Activated CD4-positive, alpha-beta T cell treated with anti-CD3 and anti-CD28 coated beads for 36 hours (primary cell): ENCODE measurements around the gene BLOC1S4. TPM values are rescaled to one million over a fixed set of nuclear protein-coding genes. Genes with fewer than 3 reads are reported as not detected.

Experiments used
- ATAC-seq: fragments of 200-7000 bp; cut with Tn5 transposase; one replicate; pipeline ENCODE4 v1.10.0; 2021; ENCODE audit warnings: mild to moderate bottlenecking, moderate library complexity
- CTCF ChIA-PET: fragments of 350-600 bp; sonication (Branson Sonifier 250); formaldehyde crosslinking; loops from one replicate; lab custom pipeline; 2021; ENCODE audit warnings: antibody characterized with exemption; lab: Charles Lee
- POLR2A ChIA-PET: fragments of 350-600 bp; sonication (Branson Sonifier 250); formaldehyde crosslinking; loops from one replicate; lab custom pipeline; 2021; ENCODE audit warnings: antibody characterized with exemption, inconsistent platforms; lab: Charles Lee
- DNase-seq: peaks from one replicate; pipeline ENCODE4 v3.0.0-alpha.2; 2020
- H3K27ac Mint-ChIP-seq: one replicate; pipeline ENCODE4 v1.8.0; 2021; ENCODE audit warnings: mixed read lengths
- H3K27me3 Mint-ChIP-seq: one replicate; pipeline ENCODE4 v1.8.0; 2021; ENCODE audit warnings: mixed read lengths
- H3K36me3 Mint-ChIP-seq: one replicate; pipeline ENCODE4 v1.8.0; 2021; ENCODE audit warnings: low read depth, mixed read lengths
- H3K4me1 Mint-ChIP-seq: one replicate; pipeline ENCODE4 v1.8.0; 2021; ENCODE audit warnings: mixed read lengths
- H3K4me3 Mint-ChIP-seq: one replicate; pipeline ENCODE4 v1.8.0; 2021; ENCODE audit warnings: mild to moderate bottlenecking, moderate library complexity, mixed read lengths
- H3K9me3 Mint-ChIP-seq: one replicate; pipeline ENCODE4 v1.8.0; 2021; ENCODE audit warnings: low read depth, mixed read lengths
- intact Hi-C, 2 experiments: fragments of 100-400 bp; cut with DNase I in 1 of 2; cut with micrococcal nuclease in 1 of 2; formaldehyde crosslinking; loops; one replicate each; pipeline versions ENCODE4 v1.14.2 to v1.15.1; 2022 to 2024; cut with DNase I, micrococcal nuclease
- total RNA-seq, 2 experiments: library from RNA; stranded (reverse); gene quantifications; one replicate each; pipeline ENCODE4 v1.2.3, GENCODE V29; 2021

The BLOC1S4 gene
- total RNA-seq, 2 experiments from 2014 or later = 10.1 to 16.7 TPM

GRCh38 chr4:6676722-6677558, 39.0 kb upstream of the BLOC1S4 start:
- H3K4me3 Mint-ChIP-seq = peak overlapping the region; percentile 93

DNA sequence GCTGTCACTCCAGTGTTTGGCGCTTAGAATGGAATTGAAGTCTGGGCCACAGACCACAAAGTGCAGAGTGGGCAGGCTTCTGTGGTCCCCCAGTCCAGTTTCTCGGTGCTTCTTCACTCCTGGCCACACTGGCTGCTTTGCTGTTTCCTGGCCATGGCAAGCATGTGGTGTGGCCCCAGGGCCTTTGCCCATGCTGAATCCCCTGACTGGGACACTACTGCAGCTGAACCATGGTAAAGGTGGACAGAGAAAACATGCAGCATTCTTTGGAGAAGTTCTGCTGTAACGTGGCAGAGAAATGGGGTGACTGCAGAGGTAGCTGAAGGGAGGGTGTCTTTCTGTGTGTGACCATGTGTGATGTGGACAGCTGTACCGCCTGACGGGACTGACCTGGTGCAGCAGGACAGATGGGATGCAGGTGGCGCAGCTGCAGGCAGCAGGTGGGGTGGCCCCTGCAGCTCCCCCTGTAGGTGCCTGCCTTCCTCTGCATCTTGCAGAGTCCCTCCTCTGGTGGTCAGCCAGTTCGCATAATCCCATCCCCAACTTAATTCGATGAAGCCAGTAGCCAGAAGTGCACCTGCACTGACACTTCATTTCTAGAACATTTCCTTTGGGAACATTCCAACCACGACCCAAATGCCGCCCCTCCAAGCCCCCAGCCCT, 35.5 kb upstream of the BLOC1S4 start:
- no peak overlapping the region for H3K4me3 Mint-ChIP-seq
- ChIA-PET POLR2A (no interaction called here), CTCF (interaction anchor here (1.0 kb wide), 1 partner anchor 105 kb away, joined by 3 read pairs; no protein-coding TSS in a partner anchor)
- peaks cover 28% of the 10 kb centered on the region for H3K4me1 Mint-ChIP-seq
- no peak for DNase-seq
- peaks cover 46% of the 10 kb centered on the region for H3K36me3 Mint-ChIP-seq
- peaks cover 5% of the 10 kb centered on the region for H3K9me3 Mint-ChIP-seq
- no peak overlapping the region for H3K27ac Mint-ChIP-seq
- intact Hi-C loops = no loop called here
- ATAC-seq = no peak
- H3K27me3 Mint-ChIP-seq = no peaks in the 10 kb centered on the region

More at GRCh38 chr4:6676722-6677558, 39.0 kb upstream of the BLOC1S4 start:
- Mint-ChIP-seq H3K36me3 (peaks cover 55% of the 10 kb centered on the region), H3K27ac (peak overlapping the region; percentile 90), H3K9me3 (peaks cover 5% of the 10 kb centered on the region), H3K27me3 (no peaks in the 10 kb centered on the region), H3K4me1 (peaks cover 42% of the 10 kb centered on the region)
- POLR2A ChIA-PET = interaction anchor here (1.2 to 3.9 kb wide), 2 partner anchors 13 to 31 kb away, joined by 4 to 42 read pairs; partner anchors contain the start of gene MRFAP1L1
- CTCF ChIA-PET = interaction anchor here (2.3 to 3.5 kb wide), 5 partner anchors 13 to 196 kb away, joined by 10 to 44 read pairs (median 17); partner anchors contain the start of gene BLOC1S4
- intact Hi-C loops = no loop called here
- ATAC-seq = no peak
- no peak for DNase-seq

DNA sequence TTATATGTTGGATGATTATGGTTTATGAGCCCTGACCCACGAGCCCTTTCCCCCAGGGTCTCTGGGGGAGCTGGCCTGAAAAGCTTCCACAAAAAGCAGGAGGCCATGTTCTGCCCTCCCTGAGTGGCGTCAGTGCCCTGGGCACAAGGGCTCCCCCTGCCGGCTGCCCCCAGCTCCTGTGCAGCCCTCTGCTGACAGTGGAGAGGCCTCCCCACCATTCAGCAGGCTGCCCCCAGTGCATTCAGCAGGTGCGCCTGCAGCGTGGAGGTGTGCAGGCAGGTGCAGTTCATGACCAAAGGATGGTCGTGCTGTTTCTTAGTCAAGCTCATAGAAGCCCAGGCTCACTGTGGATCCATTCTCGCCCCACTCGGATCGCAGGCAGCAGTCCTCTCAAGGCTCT, 34.8 kb upstream of the BLOC1S4 start:
- Mint-ChIP-seq H3K9me3 (peaks cover 5% of the 10 kb centered on the region), H3K27ac (no peak overlapping the region), H3K4me1 (peaks cover 21% of the 10 kb centered on the region), H3K4me3 (no peak overlapping the region), H3K36me3 (peaks cover 40% of the 10 kb centered on the region), H3K27me3 (no peaks in the 10 kb centered on the region)
- no peak for DNase-seq
- ATAC-seq = no peak
- CTCF ChIA-PET = interaction anchor here (1.0 to 1.2 kb wide), 2 partner anchors 10 to 104 kb away, joined by 3 read pairs; no protein-coding TSS in a partner anchor
- POLR2A ChIA-PET = no interaction called here
- intact Hi-C loops = no loop called here

- no peak overlapping the region for H3K4me3 Mint-ChIP-seq
- H3K36me3 Mint-ChIP-seq = peaks cover 24% of the 10 kb centered on the region
- no peak overlapping the region for H3K27ac Mint-ChIP-seq
- POLR2A ChIA-PET = no interaction called here
- peaks cover 8% of the 10 kb centered on the region for H3K4me1 Mint-ChIP-seq
- H3K27me3 Mint-ChIP-seq = no peaks in the 10 kb centered on the region
- ATAC-seq (no peak), DNase-seq (no peak)
- intact Hi-C loops = no loop called here
- H3K9me3 Mint-ChIP-seq = peaks cover 5% of the 10 kb centered on the region
- CTCF ChIA-PET = interaction anchor here (1.2 kb wide), 1 partner anchor 191 kb away, joined by 3 read pairs; no protein-coding TSS in a partner anchor
Observed at GRCh38 chr4:6682862-6683590, 32.9 kb upstream of the BLOC1S4 start.

DNA sequence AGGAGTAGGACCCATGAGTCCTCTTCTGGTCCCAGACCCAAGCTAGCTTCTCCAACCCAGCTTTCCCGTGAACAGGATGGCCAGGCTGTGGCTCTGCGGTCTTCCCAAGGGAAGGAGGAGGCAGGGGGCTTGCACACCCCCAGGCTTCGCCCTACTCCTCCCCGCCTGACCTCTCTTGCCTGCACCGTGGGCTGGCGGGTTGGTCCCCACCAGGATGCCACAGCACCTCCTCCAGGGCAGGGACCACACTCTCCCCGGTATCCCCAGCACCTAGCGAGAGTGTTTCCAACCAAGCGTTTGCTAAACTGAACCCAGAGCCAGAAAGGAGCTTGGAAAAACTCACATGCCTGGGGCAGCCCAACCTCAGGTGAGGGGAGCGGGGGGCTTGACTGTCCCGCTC, 31.3 kb upstream of the BLOC1S4 start:
- intact Hi-C loops = no loop called here
- POLR2A ChIA-PET = interaction anchor here (0.5 kb wide), 1 partner anchor 10 kb away, joined by 3 read pairs; no protein-coding TSS in a partner anchor
- H3K27ac Mint-ChIP-seq = no peak overlapping the region
- CTCF ChIA-PET = no interaction called here
- no peak overlapping the region for H3K4me3 Mint-ChIP-seq
- H3K9me3 Mint-ChIP-seq = peaks cover 3% of the 10 kb centered on the region
- no peak for ATAC-seq
- no peaks in the 10 kb centered on the region for H3K27me3 Mint-ChIP-seq
- peaks cover 20% of the 10 kb centered on the region for H3K4me1 Mint-ChIP-seq
- no peak for DNase-seq
- peaks cover 11% of the 10 kb centered on the region for H3K36me3 Mint-ChIP-seq

GRCh38 chr4:6686104-6686787, 29.7 kb upstream of the BLOC1S4 start:
- intact Hi-C loops = no loop called here
- H3K27me3 Mint-ChIP-seq = no peaks in the 10 kb centered on the region
- ATAC-seq = no peak

DNA sequence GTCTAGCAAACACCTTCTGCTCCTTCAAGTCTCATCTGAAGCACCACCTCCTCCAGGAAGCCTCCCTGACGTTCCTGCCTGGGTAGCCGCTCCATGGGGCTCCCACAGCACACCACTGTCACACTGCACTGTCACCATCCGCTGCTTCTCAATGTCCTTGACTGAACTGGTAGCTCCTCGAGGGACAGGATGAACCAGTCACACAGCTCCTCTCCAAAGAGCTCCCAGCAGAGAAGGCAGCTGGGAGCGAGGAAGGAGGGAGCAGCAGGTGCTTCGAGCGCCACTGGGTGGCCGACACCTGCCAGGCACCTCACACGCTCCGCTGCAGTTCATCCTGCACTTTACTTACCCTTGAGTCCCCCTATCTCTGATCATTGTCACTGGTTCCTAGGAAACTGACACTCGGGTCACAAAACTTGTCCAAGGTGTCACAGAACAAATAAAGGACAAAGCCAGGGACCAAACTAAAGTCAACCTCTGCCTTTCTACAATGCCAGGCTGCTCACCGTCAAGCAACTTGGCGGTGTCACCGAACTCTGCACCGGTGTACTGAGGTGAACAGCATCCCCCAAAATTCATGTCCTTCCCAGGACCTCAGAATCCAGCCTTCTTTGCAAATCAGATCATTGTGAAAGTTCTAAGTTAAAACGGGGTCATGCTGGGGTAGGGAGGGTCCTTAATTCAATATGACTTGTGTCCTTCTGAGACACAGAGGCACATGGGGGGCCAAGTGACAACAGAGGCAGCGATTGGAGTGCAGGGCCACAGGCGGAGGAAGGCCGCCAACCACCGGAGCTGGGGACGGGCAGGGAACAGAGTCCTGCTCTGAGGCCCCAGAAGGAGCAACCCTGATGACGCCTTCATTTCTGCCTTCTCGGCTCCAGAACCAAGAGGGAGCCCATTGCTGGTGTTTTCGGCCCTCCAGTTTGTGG, 27.8 kb upstream of the BLOC1S4 start:
- ChIA-PET POLR2A (interaction anchor here (4.4 kb wide), 1 partner anchor 14 kb away, joined by 25 read pairs; a partner anchor contains a TSS), CTCF (interaction anchor here (0.6 to 1.2 kb wide), 4 partner anchors 17 to 128 kb away, joined by 3 read pairs; no protein-coding TSS in a partner anchor)
- DNase-seq (no peak), ATAC-seq (no peak)
- no peak overlapping the region for H3K27ac Mint-ChIP-seq
- no peaks in the 10 kb centered on the region for H3K9me3 Mint-ChIP-seq
- peaks cover 49% of the 10 kb centered on the region for H3K4me1 Mint-ChIP-seq
- H3K27me3 Mint-ChIP-seq = no peaks in the 10 kb centered on the region
- H3K36me3 Mint-ChIP-seq = peaks cover 1% of the 10 kb centered on the region
- intact Hi-C loops = loop anchor here in 1 of 2 experiments (2.0 kb wide), 1 partner anchor 17 kb away; no protein-coding TSS in a partner anchor
- peak overlapping the region; percentile 39 for H3K4me3 Mint-ChIP-seq

More at GRCh38 chr4:6686104-6686787, 29.7 kb upstream of the BLOC1S4 start:
- no peak overlapping the region for H3K27ac Mint-ChIP-seq
- no peaks in the 10 kb centered on the region for H3K9me3 Mint-ChIP-seq
- H3K36me3 Mint-ChIP-seq = peaks cover 1% of the 10 kb centered on the region
- CTCF ChIA-PET = interaction anchor here (0.6 to 1.0 kb wide), 2 partner anchors 22 to 41 kb away, joined by 3 read pairs; no protein-coding TSS in a partner anchor
- DNase-seq = no peak
- POLR2A ChIA-PET = no interaction called here
- peaks cover 36% of the 10 kb centered on the region for H3K4me1 Mint-ChIP-seq
- no peak overlapping the region for H3K4me3 Mint-ChIP-seq

DNA sequence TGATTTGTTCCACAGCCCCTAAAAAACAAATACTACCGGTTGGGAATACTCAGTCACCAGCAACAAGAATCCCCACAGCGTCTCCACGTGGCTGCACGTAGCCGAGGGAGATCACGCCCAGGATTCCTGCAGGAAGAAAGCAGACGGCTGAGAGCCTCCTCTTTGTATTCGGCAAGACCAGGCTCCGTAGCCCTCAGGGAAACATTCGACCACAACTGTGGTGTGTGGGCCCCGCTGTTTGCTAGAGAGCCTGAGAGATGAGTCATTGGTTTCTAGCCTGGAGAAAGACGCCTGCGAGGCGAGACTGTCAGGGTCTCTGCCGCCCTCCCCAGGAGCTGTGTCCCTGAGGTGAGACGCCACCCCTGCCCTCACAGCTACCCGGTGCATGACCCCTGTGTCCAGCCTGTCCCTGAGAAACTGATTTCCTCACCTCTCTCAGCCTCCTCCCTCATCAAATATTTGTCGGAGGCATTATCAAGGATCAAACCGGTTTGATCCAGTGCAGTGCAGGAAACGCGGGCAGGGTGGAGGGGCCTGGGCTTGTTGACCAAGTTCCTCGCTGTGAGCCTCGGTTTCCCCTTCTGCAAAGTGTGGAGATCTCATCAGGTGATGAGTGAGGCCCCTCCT, 27.0 kb upstream of the BLOC1S4 start:
- intact Hi-C loops = loop anchor here (1.0 to 2.0 kb wide), 3 partner anchors 15 to 20 kb away; partner anchors contain the start of gene MRFAP1L1 (in 1 of the 2)
- Mint-ChIP-seq H3K9me3 (no peaks in the 10 kb centered on the region), H3K4me1 (peaks cover 57% of the 10 kb centered on the region), H3K36me3 (peaks cover 1% of the 10 kb centered on the region), H3K4me3 (peak overlapping the region; percentile 39), H3K27ac (peak overlapping the region; percentile 91), H3K27me3 (no peaks in the 10 kb centered on the region)
- peak; percentile 88 for ATAC-seq
- POLR2A ChIA-PET = interaction anchor here (0.6 to 4.4 kb wide), 2 partner anchors 15 to 244 kb away, joined by 3 to 25 read pairs; a partner anchor contains a TSS
- CTCF ChIA-PET = interaction anchor here (0.6 to 2.7 kb wide), 5 partner anchors 10 to 20 kb away, joined by 3 to 26 read pairs (median 3); a partner anchor contains a TSS
- peak; percentile 90 for DNase-seq

DNA sequence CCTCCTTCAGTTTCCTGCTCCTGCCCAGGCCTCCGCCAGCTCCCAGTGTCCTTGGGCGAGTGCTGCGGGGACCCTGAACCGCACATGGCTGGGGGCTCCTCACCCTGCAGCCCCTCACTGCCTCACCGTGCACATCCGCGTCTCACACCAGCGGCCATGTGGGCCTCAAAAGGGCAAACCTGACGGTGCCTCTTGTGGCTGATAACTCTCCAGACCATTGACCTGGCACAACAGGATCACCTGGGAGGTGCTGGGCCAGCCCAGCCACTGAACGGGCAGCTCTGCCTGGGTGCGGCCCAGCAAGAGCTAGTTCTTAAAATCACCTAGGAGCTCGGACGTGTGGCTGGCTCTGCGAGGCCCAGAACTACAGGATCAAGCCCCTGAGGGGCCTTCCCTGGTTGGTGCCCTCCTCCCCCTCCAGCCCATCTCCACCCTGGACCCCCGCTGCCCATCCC, 26.4 kb upstream of the BLOC1S4 start:
- H3K4me3 Mint-ChIP-seq = peak overlapping the region; percentile 39
- H3K27me3 Mint-ChIP-seq = no peaks in the 10 kb centered on the region
- peaks cover 60% of the 10 kb centered on the region for H3K4me1 Mint-ChIP-seq
- peaks cover 1% of the 10 kb centered on the region for H3K36me3 Mint-ChIP-seq
- H3K27ac Mint-ChIP-seq = peak overlapping the region; percentile 91
- DNase-seq (no peak), ATAC-seq (no peak)
- POLR2A ChIA-PET = interaction anchor here (0.6 to 4.4 kb wide), 2 partner anchors 15 to 244 kb away, joined by 3 to 25 read pairs; a partner anchor contains a TSS
- no peaks in the 10 kb centered on the region for H3K9me3 Mint-ChIP-seq
- CTCF ChIA-PET = interaction anchor here (0.6 to 2.7 kb wide), 5 partner anchors 9 to 28 kb away, joined by 3 to 26 read pairs (median 3); a partner anchor contains a TSS
- intact Hi-C loops = loop anchor here (1.0 to 2.0 kb wide), 3 partner anchors 15 to 20 kb away; partner anchors contain the start of gene MRFAP1L1 (in 1 of the 2)
